Fibroblast of mammary gland (primary cell): Measurements from ENCODE around the gene KIAA0232.

Experiments used
- DNase-seq: peaks from one replicate; pipeline ENCODE4 v3.0.0-alpha.2; 2010; ENCODE audit warnings: low read depth
- H3K4me3 ChIP-seq: 2 replicates; pipeline ENCODE4 v1.5.1; 2011; ENCODE audit warnings: low read depth, mild to moderate bottlenecking, low read length, moderate library complexity; ENCODE audit not compliant: control insufficient read depth
- CTCF ChIP-seq: conservative IDR thresholded peaks from 2 replicates; pipeline ENCODE4 v1.5.1; 2011; ENCODE audit warnings: low read depth, low read length, inconsistent platforms; ENCODE audit not compliant: control insufficient read depth, insufficient read depth

KIAA0232 gene

DNA sequence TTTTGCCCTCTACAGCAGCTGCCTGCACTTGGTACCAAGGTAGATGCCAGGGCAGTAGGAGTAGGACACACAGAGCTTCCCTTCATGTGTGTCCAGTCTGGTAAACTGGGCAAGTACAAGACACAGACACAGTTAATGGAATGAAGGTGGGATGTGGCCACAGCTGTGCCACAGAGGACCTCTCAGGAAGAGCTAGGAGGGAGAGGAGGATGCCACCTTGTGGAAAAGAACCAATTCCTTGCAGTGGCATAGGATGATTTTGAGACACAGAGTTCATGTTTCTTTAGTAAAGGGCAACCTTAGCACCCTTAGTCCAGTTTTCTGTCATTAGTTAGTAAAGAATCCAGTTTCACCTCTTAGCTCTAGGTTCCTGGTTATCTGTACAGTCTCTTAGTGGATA is 90.8 kb downstream of the KIAA0232 start:
- peak; percentile 29 for DNase-seq
- H3K4me3 ChIP-seq = no peak overlapping the region
- peak; percentile 33 for TF ChIP-seq CTCF

GRCh38 chr4:6873792-6874461 is 91.4 kb downstream of the KIAA0232 start:
- H3K4me3 ChIP-seq = no peak overlapping the region
- TF ChIP-seq CTCF = peak; percentile 93
- DNase-seq = peak; percentile 68

DNA sequence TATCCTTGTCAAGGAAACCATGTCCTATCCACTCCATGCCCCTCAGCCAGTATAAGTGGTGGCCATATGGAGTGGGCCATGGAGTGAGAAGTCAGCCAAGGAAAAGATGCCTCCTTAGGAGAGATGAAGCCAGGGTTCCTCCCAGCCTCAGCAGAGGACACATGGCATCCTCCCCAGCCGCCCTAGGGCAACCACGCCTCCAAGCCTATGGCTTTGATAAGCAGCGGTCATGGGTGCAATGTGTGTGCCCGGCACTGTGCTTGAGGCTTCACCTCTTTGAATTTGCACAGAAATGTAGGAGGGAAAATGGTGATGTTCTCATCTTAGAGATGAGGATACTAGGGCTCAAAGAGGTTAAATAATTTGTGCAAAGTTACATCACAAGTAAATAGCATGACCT is 92.5 kb downstream of the KIAA0232 start:
- no peak overlapping the region for H3K4me3 ChIP-seq
- no peak for TF ChIP-seq CTCF
- DNase-seq = no peak

GRCh38 chr4:6875431-6875831 is 92.9 kb downstream of the KIAA0232 start:
- no peak overlapping the region for H3K4me3 ChIP-seq
- no peak for TF ChIP-seq CTCF
- DNase-seq = no peak

DNA sequence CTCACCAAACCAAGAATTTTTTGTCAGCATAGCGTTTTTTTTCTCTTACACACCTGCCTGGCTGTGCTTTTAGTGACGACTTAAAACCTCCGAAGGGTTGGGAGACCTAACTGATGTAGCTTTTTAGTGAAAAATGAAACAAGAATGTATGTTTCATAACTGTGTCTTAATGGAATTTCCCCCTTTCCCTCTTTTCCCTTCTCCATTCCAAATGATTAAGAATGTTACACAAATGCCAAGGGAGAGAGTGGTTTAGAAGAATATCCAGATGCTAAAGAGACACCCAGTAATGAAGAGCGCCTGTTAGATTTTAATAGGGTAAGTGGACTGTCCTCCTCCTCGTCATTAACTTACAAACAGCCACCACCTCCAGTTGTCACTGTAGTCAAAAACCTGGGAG is 93.9 kb downstream of the KIAA0232 start:
- TF ChIP-seq CTCF = no peak
- no peak for DNase-seq

GRCh38 chr4:6877067-6877466 is 94.5 kb downstream of the KIAA0232 start:
- no peak for DNase-seq
- TF ChIP-seq CTCF = no peak
- no peak overlapping the region for H3K4me3 ChIP-seq

More for the DNA sequence above, 93.9 kb downstream of the KIAA0232 start:
- no peak overlapping the region for H3K4me3 ChIP-seq
